BE2C (cell line): ENCODE data around the gene EYA2.

Source experiments
- DNase-seq: peaks from one replicate; pipeline ENCODE4 v3.0.0-alpha.2; 2020
- H3K27me3 ChIP-seq: fragments of 250-450 bp; sonication (Bioruptor Pico); 2 replicates; pipeline ENCODE4 v1.5.1; 2020; ENCODE audit warnings: mild to moderate bottlenecking
- H3K36me3 ChIP-seq: fragments of 250-450 bp; sonication (Bioruptor Pico); 2 replicates; pipeline ENCODE4 v1.5.1; 2020; ENCODE audit warnings: mild to moderate bottlenecking
- H3K4me1 ChIP-seq: fragments of 250-450 bp; sonication (Bioruptor Pico); 2 replicates; pipeline ENCODE4 v1.5.1; 2020
- H3K4me3 ChIP-seq: 2 replicates; pipeline ENCODE4 v1.5.1; 2011; ENCODE audit warnings: low read depth, low read length
- H3K9me3 ChIP-seq: fragments of 250-450 bp; sonication (Bioruptor Pico); 2 replicates; pipeline ENCODE4 v1.5.1; 2020
- TF ChIP-seq, protein P1 (sequence below): IDR thresholded peaks from 2 replicates; pipeline ENCODE4 v1.5.1; 2012; ENCODE audit warnings: mild to moderate bottlenecking, low read depth, low read length

EYA2 gene

DNA sequence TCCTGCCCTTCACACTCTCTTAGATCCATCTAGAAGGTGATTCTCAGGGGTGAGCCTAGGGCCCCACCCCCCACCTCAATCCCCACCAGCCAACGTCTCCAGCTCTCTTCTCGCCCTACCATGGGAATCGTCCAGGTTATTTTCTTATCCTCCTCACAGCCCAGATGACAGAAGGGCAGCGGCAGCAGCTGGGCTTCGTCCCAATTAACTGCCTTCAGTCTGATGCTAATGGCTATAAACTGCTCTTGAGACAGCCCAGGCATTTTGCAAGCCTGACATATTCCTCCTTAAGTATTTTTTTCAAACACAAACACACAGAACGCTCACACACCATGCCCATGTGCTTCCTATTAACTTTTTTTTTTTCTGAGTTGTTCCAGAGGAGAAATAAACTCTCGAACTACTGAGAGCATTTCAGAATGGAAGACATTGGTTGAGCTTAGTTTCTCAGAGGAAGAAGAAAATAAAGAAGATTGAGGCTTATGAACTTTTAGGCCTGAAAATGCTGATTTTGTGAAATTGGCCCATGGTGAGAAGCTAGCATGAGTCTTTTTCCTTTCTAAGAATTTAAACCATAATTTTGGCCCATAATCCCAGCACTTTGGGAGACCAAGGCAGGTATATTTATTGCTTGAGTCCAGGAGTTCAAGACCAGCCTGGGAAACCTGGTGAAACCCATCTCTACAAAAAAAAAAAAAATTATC is 124.6 kb downstream of the EYA2 start:
- H3K4me3 ChIP-seq = no peak overlapping the region
- H3K9me3 ChIP-seq = no peaks in the 10 kb centered on the region; the same call in 1 of the 2 replicates
- no peak for DNase-seq
- TF ChIP-seq, protein P1, sequence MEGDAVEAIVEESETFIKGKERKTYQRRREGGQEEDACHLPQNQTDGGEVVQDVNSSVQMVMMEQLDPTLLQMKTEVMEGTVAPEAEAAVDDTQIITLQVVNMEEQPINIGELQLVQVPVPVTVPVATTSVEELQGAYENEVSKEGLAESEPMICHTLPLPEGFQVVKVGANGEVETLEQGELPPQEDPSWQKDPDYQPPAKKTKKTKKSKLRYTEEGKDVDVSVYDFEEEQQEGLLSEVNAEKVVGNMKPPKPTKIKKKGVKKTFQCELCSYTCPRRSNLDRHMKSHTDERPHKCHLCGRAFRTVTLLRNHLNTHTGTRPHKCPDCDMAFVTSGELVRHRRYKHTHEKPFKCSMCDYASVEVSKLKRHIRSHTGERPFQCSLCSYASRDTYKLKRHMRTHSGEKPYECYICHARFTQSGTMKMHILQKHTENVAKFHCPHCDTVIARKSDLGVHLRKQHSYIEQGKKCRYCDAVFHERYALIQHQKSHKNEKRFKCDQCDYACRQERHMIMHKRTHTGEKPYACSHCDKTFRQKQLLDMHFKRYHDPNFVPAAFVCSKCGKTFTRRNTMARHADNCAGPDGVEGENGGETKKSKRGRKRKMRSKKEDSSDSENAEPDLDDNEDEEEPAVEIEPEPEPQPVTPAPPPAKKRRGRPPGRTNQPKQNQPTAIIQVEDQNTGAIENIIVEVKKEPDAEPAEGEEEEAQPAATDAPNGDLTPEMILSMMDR = no peak
- no peaks in the 10 kb centered on the region for H3K4me1 ChIP-seq
- peaks cover 16% of the 10 kb centered on the region for H3K27me3 ChIP-seq
- no peaks in the 10 kb centered on the region for H3K36me3 ChIP-seq

DNA sequence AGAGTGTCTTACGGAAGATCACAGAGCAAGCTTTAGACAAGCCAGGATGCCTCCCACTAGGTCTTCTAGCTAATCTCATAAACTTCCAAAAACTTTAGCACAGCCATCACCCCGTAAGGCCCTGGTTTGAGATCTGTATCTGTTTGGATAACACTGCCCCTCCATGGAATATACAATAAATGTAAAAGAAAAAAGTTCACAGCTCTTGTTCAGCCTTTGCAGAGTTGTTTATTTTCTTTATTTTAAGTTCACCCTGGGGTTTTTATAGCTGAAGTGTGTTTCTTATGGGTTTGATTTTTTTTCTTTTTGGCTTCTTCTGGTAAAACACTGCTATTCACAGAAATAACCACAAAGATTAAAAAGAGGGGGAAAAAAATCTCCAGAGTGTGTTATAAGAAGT is 125.6 kb downstream of the EYA2 start:
- H3K4me1 ChIP-seq = no peaks in the 10 kb centered on the region
- H3K9me3 ChIP-seq = no peaks in the 10 kb centered on the region; the same call in 1 of the 2 replicates
- no peak overlapping the region for H3K4me3 ChIP-seq
- no peak for DNase-seq
- no peaks in the 10 kb centered on the region for H3K36me3 ChIP-seq
- peaks cover 19% of the 10 kb centered on the region for H3K27me3 ChIP-seq
- TF ChIP-seq, protein P1 = no peak

DNA sequence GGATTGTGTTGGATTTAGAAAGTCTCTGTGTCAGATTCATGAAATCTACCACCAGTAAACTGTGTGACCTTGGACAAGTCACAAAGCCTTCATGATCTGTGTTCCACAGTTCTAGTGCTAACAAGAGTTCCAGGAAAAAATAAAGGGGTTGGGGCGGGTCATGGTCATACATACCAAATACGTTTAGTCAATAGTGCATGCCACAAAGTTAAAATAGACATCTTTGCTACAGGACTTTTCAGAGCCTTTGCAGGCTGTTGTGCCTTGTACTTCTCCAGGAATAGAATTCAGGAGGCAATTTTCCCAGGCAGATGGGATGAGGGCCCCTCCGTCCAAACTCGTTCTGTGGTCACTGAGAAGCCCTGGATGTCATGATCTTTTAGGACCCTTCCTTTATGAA is 127.2 kb downstream of the EYA2 start:
- H3K36me3 ChIP-seq = no peaks in the 10 kb centered on the region
- H3K9me3 ChIP-seq = no peaks in the 10 kb centered on the region
- H3K4me3 ChIP-seq = no peak overlapping the region
- TF ChIP-seq, protein P1 = no peak
- no peak for DNase-seq
- H3K27me3 ChIP-seq = peaks cover 19% of the 10 kb centered on the region
- H3K4me1 ChIP-seq = no peaks in the 10 kb centered on the region

DNA sequence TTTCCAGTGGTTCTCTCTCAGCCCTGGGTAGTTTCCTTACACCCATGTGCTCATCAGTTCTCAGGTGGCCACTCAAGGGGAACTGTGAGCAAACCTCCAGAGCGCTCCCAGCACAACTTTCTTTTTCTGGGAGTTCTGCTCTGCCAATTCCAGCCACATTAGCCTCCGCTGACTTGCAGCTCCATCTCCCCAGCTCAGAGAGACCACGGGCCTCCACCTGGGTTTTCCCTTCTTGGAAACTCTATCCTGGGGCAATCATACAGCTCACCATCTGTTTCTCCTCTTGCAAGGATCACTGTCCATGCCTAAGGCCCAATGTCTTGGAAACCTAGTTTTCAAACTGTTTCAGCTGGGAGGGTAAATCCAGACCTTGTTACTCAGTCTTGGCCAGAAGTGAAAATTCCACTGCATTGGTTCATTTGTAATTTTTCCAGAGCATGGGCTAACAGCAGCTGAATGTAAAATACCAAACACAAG is 129.9 kb downstream of the EYA2 start:
- H3K36me3 ChIP-seq = no peaks in the 10 kb centered on the region
- TF ChIP-seq, protein P1 = no peak
- H3K9me3 ChIP-seq = no peaks in the 10 kb centered on the region
- no peaks in the 10 kb centered on the region for H3K4me1 ChIP-seq
- no peak for DNase-seq
- H3K27me3 ChIP-seq = peaks cover 19% of the 10 kb centered on the region
- no peak overlapping the region for H3K4me3 ChIP-seq

DNA sequence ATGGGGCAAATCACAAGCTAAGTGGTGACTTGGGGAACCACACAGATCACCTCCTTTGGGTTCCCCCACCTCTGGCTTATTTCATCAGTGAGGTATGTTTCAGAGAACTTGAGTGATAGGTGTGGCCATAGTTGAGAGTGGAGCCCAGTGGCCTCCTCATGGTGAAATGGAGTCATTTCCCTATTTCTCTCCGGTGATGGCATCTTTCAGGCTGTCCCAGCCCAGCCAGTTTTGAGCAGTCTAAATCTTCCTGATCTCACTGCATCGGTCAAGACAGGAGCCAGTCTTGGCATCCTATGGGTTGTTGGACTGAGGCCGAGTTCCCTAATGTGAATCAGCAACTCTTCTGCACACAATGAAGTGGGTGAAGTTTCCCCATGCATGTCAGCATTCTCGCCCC is 132.4 kb downstream of the EYA2 start:
- no peaks in the 10 kb centered on the region for H3K4me1 ChIP-seq
- H3K36me3 ChIP-seq = no peaks in the 10 kb centered on the region
- no peak for DNase-seq
- H3K9me3 ChIP-seq = no peaks in the 10 kb centered on the region
- TF ChIP-seq, protein P1 = no peak
- peaks cover 16% of the 10 kb centered on the region for H3K27me3 ChIP-seq
- H3K4me3 ChIP-seq = no peak overlapping the region

DNA sequence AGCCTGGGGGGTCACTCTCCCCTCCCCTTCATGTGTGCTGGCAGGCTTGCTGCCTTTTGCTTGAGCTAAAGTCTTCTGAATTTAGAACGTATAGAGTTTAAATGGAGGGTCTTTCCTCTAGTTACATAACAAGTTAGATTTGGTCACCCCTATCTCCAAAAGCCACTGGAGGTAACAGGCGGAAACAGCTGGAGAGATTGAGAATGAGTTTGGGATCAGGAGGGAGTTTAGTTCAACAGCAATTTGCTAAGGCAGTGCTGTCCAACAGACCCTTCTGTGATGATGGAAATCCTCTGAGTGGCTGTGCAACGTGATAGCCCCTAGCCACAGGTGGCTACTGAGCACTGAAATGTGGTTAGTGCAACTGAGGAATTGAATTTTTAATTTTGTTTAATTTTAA is 132.8 kb downstream of the EYA2 start:
- Histone ChIP-seq H3K4me1 (no peaks in the 10 kb centered on the region), H3K4me3 (no peak overlapping the region), H3K27me3 (peaks cover 12% of the 10 kb centered on the region), H3K36me3 (no peaks in the 10 kb centered on the region), H3K9me3 (no peaks in the 10 kb centered on the region)
- DNase-seq = no peak
- TF ChIP-seq, protein P1 = no peak
